ENCODE measurements around the gene LSAMP.

GRCh38 chr3:115958526-115958925, 486.8 kb downstream of the LSAMP start:
- TF ChIP-seq, protein P1, sequence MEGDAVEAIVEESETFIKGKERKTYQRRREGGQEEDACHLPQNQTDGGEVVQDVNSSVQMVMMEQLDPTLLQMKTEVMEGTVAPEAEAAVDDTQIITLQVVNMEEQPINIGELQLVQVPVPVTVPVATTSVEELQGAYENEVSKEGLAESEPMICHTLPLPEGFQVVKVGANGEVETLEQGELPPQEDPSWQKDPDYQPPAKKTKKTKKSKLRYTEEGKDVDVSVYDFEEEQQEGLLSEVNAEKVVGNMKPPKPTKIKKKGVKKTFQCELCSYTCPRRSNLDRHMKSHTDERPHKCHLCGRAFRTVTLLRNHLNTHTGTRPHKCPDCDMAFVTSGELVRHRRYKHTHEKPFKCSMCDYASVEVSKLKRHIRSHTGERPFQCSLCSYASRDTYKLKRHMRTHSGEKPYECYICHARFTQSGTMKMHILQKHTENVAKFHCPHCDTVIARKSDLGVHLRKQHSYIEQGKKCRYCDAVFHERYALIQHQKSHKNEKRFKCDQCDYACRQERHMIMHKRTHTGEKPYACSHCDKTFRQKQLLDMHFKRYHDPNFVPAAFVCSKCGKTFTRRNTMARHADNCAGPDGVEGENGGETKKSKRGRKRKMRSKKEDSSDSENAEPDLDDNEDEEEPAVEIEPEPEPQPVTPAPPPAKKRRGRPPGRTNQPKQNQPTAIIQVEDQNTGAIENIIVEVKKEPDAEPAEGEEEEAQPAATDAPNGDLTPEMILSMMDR (conservative IDR thresholded peaks at IDR 0.05; ENCODE audit: low read depth, low read length) = no peak
- no peak for TF ChIP-seq EZH2 (IDR thresholded peaks at IDR 0.05; ENCODE audit: borderline replicate concordance, low read depth, low read length, poor library complexity, severe bottlenecking)

All from A673 (cell line).